Renal pelvis (tissue), 4 donors: ENCODE data around the gene BRIP1. TPM values are rescaled to one million over a fixed set of nuclear protein-coding genes. Genes with fewer than 3 reads are reported as not detected.
"Not testable (repeated sequence)": the region's sequence is repeated elsewhere in the genome, so short reads cannot be mapped to it uniquely, and the experiment has no call there.

Experiments used
- DNase-seq: peaks from one replicate; pipeline ENCODE4 v3.0.0-alpha.2; 2013
- polyA plus RNA-seq, 3 donors: library from polyadenylated mRNA; unstranded; fragments of 120-200 nt; gene quantifications; one replicate each; pipeline ENCODE4 v1.2.1, GENCODE V29; 2013; ENCODE audit not compliant: insufficient read length in 3 of 3

The BRIP1 gene
- polyA plus RNA-seq, 3 donors = 9.5 to 14.3 (median 13.0) TPM

- no peak for DNase-seq
These were observed 163.6 kb downstream of the BRIP1 start for GRCh38 chr17:61699694-61700093.

GRCh38 chr17:61699032-61699431 lies 164.3 kb downstream of the BRIP1 start:
- no peak for DNase-seq

- no peak for DNase-seq
These were observed 165.1 kb downstream of the BRIP1 start for GRCh38 chr17:61698244-61698643.

- no peak for DNase-seq
These were observed 167.5 kb downstream of the BRIP1 start for GRCh38 chr17:61695779-61696337.

- DNase-seq = no peak
These were observed 169.2 kb downstream of the BRIP1 start for GRCh38 chr17:61694095-61694494.

- DNase-seq = no peak
These were observed 173.6 kb downstream of the BRIP1 start for GRCh38 chr17:61689610-61690180.

- no peak for DNase-seq
These were observed 175.6 kb downstream of the BRIP1 start for GRCh38 chr17:61687769-61688168.

GRCh38 chr17:61686113-61686512 lies 177.2 kb downstream of the BRIP1 start:
- no peak for DNase-seq

GRCh38 chr17:61684818-61685217 lies 178.5 kb downstream of the BRIP1 start:
- no peak for DNase-seq

- DNase-seq = no peak
These were observed 179.2 kb downstream of the BRIP1 start for GRCh38 chr17:61684172-61684571.

GRCh38 chr17:61683466-61683865 lies 179.9 kb downstream of the BRIP1 start:
- no peak for DNase-seq

GRCh38 chr17:61680921-61681320 lies 182.4 kb downstream of the BRIP1 start:
- DNase-seq = no peak

GRCh38 chr17:61678339-61678738 lies 185.0 kb downstream of the BRIP1 start:
- no peak for DNase-seq

GRCh38 chr17:61677150-61677811 lies 186.0 kb downstream of the BRIP1 start:
- not testable (repeated sequence) for DNase-seq

GRCh38 chr17:61676522-61676921 lies 186.8 kb downstream of the BRIP1 start:
- DNase-seq = not testable (repeated sequence)

- DNase-seq = not testable (repeated sequence)
These were observed 188.7 kb downstream of the BRIP1 start for GRCh38 chr17:61674609-61675008.

- not testable (repeated sequence) for DNase-seq
These were observed 190.1 kb downstream of the BRIP1 start for GRCh38 chr17:61673019-61673897.

GRCh38 chr17:61672140-61672539 lies 191.2 kb downstream of the BRIP1 start:
- DNase-seq = no peak

- no peak for DNase-seq
These were observed 192.6 kb downstream of the BRIP1 start for GRCh38 chr17:61670691-61671090.

- DNase-seq = no peak
These were observed 193.8 kb downstream of the BRIP1 start for GRCh38 chr17:61669522-61669921.

- no peak for DNase-seq
These were observed 194.8 kb downstream of the BRIP1 start for GRCh38 chr17:61668486-61668885.

- DNase-seq = not testable (repeated sequence)
These were observed 196.8 kb downstream of the BRIP1 start for GRCh38 chr17:61666406-61667088.
